ENCODE measurements around the gene GNL1. TPM values are rescaled to one million over a fixed set of nuclear protein-coding genes. Genes with fewer than 3 reads are reported as not detected.

Gene GNL1
- total RNA-seq, 1 experiment from 2014 or later: 113 TPM

DNA sequence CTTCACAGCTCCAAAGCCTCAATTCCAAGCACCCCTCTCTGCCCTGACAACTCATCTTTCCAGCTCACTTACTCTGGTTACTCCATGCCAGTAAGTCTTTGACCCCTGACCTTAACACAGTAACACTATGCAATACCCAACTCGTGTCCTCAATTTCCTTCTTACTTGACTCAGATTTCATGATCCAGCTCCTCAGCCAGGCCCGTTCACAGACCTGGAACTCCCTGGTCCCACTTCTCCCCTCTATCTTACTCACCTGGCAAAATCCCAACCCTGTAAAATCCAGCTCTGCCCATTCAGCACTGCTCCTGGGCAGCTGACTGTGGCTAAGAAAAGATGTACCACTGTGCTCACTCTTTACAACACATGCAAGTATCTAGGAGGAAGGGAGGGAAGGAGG, 7.9 kb downstream of the GNL1 start:
- Histone ChIP-seq H3K27ac (ENCODE audit: low read depth, low read length) (no peak overlapping the region), H3K9me3 (ENCODE audit: control insufficient read depth in 1 of 2, insufficient read depth in 1 of 2, low read depth in 1 of 2, low read length in 2 of 2) (no peaks in the 10 kb centered on the region), H3K4me2 (ENCODE audit: low read length) (no peak overlapping the region), H4K20me1 (ENCODE audit: insufficient read depth) (no peaks in the 10 kb centered on the region), H3K4me1 (ENCODE audit: control insufficient read depth in 1 of 2, insufficient read depth in 2 of 2, low read length in 2 of 2) (0 out of 4 replicates have a peak, but pooled peaks cover 0 to 3% of the 10 kb centered on the region in 2 experiments), H3K27me3 (ENCODE audit: insufficient read depth, low read length) (no peaks in the 10 kb centered on the region), H3K36me3 (ENCODE audit: control insufficient read depth in 1 of 2, insufficient read depth in 2 of 2, low read length in 2 of 2) (peaks cover 29% of the 10 kb centered on the region in 2 experiments), H3K9ac (ENCODE audit: low read length) (no peak overlapping the region), H3K4me3 (replicated peaks in 1 of 2; ENCODE audit: low read depth in 1 of 2, low read length in 2 of 2) (no peak overlapping the region), H2AFZ (ENCODE audit: low read depth, low read length, poor library complexity, severe bottlenecking) (no peak overlapping the region), H3K79me2 (ENCODE audit: insufficient read depth, low read length) (no peaks in the 10 kb centered on the region), H3K9me2 (ENCODE audit: insufficient read depth) (no peaks in the 10 kb centered on the region)
- ATAC-seq (no peak), DNase-seq (ENCODE audit: low read depth, low spot score) (no peak)
- no peak for TF ChIP-seq YY1 (IDR thresholded peaks at IDR 0.05; ENCODE audit: extremely low read depth, insufficient replicate concordance, low read depth, low read length)
- no peak for TF ChIP-seq SIN3A (IDR thresholded peaks at IDR 0.05; ENCODE audit: low read depth)
- no peak for TF ChIP-seq SP1 (IDR thresholded peaks at IDR 0.05; ENCODE audit: low read depth)
- TF ChIP-seq, protein P1, sequence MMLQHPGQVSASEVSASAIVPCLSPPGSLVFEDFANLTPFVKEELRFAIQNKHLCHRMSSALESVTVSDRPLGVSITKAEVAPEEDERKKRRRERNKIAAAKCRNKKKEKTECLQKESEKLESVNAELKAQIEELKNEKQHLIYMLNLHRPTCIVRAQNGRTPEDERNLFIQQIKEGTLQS (IDR thresholded peaks at IDR 0.05): no peak
- TF ChIP-seq SRF (IDR thresholded peaks at IDR 0.05; ENCODE audit: low read depth): no peak
- TF ChIP-seq CEBPB (IDR thresholded peaks at IDR 0.05; ENCODE audit: low read depth): no peak
- no peak for TF ChIP-seq RAD21 (IDR thresholded peaks at IDR 0.05; ENCODE audit: low read depth)
- TF ChIP-seq, protein P2, sequence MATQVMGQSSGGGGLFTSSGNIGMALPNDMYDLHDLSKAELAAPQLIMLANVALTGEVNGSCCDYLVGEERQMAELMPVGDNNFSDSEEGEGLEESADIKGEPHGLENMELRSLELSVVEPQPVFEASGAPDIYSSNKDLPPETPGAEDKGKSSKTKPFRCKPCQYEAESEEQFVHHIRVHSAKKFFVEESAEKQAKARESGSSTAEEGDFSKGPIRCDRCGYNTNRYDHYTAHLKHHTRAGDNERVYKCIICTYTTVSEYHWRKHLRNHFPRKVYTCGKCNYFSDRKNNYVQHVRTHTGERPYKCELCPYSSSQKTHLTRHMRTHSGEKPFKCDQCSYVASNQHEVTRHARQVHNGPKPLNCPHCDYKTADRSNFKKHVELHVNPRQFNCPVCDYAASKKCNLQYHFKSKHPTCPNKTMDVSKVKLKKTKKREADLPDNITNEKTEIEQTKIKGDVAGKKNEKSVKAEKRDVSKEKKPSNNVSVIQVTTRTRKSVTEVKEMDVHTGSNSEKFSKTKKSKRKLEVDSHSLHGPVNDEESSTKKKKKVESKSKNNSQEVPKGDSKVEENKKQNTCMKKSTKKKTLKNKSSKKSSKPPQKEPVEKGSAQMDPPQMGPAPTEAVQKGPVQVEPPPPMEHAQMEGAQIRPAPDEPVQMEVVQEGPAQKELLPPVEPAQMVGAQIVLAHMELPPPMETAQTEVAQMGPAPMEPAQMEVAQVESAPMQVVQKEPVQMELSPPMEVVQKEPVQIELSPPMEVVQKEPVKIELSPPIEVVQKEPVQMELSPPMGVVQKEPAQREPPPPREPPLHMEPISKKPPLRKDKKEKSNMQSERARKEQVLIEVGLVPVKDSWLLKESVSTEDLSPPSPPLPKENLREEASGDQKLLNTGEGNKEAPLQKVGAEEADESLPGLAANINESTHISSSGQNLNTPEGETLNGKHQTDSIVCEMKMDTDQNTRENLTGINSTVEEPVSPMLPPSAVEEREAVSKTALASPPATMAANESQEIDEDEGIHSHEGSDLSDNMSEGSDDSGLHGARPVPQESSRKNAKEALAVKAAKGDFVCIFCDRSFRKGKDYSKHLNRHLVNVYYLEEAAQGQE (IDR thresholded peaks at IDR 0.05; ENCODE audit: low read depth): no peak
- TF ChIP-seq, protein P3, sequence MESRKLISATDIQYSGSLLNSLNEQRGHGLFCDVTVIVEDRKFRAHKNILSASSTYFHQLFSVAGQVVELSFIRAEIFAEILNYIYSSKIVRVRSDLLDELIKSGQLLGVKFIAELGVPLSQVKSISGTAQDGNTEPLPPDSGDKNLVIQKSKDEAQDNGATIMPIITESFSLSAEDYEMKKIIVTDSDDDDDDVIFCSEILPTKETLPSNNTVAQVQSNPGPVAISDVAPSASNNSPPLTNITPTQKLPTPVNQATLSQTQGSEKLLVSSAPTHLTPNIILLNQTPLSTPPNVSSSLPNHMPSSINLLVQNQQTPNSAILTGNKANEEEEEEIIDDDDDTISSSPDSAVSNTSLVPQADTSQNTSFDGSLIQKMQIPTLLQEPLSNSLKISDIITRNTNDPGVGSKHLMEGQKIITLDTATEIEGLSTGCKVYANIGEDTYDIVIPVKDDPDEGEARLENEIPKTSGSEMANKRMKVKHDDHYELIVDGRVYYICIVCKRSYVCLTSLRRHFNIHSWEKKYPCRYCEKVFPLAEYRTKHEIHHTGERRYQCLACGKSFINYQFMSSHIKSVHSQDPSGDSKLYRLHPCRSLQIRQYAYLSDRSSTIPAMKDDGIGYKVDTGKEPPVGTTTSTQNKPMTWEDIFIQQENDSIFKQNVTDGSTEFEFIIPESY (IDR thresholded peaks at IDR 0.05; ENCODE audit: extremely low read depth, insufficient replicate concordance, low read length): no peak
- no peak for TF ChIP-seq EZH2phosphoT487 (IDR thresholded peaks at IDR 0.05; ENCODE audit: borderline replicate concordance)
- TF ChIP-seq, protein P4, sequence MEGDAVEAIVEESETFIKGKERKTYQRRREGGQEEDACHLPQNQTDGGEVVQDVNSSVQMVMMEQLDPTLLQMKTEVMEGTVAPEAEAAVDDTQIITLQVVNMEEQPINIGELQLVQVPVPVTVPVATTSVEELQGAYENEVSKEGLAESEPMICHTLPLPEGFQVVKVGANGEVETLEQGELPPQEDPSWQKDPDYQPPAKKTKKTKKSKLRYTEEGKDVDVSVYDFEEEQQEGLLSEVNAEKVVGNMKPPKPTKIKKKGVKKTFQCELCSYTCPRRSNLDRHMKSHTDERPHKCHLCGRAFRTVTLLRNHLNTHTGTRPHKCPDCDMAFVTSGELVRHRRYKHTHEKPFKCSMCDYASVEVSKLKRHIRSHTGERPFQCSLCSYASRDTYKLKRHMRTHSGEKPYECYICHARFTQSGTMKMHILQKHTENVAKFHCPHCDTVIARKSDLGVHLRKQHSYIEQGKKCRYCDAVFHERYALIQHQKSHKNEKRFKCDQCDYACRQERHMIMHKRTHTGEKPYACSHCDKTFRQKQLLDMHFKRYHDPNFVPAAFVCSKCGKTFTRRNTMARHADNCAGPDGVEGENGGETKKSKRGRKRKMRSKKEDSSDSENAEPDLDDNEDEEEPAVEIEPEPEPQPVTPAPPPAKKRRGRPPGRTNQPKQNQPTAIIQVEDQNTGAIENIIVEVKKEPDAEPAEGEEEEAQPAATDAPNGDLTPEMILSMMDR (IDR thresholded peaks at IDR 0.05 in 2 of 3, conservative IDR thresholded peaks at IDR 0.05 in 1 of 3; ENCODE audit: borderline replicate concordance in 1 of 3, insufficient read depth in 1 of 3, low read depth in 2 of 3, low read length in 2 of 3): no peak
- TF ChIP-seq EZH2 (IDR thresholded peaks at IDR 0.05): no peak
- TF ChIP-seq, protein P5, sequence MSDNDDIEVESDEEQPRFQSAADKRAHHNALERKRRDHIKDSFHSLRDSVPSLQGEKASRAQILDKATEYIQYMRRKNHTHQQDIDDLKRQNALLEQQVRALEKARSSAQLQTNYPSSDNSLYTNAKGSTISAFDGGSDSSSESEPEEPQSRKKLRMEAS (IDR thresholded peaks at IDR 0.05): no peak
- TF ChIP-seq EGR1 (IDR thresholded peaks at IDR 0.05; ENCODE audit: low read depth): no peak
- TF ChIP-seq ELF1 (IDR thresholded peaks at IDR 0.05; ENCODE audit: borderline replicate concordance, low read depth): no peak
- no peak for TF ChIP-seq ZFX (IDR thresholded peaks at IDR 0.05)
- ChIA-PET CTCF (no interaction called here), RAD21 (ENCODE audit: low non-redundant PET in 1 of 2, low total read pairs in 2 of 2, uncharacterized antibody in 2 of 2, unreplicated experiment in 2 of 2) (no interaction called here), POLR2A (no interaction called here)
- intact Hi-C loops (cut with micrococcal nuclease): no loop called here
- no TSS peak for BruUV-seq (replicated peaks)

Data from HCT116 (cell line).